Liver (tissue), 2 donors: ENCODE measurements around the gene NUDT1.

Experiments used
- CTCF ChIP-seq: fragments of 150-350 bp; IDR thresholded peaks from 2 replicates; pipeline ENCODE4 v1.5.1; 2017; ENCODE audit warnings: improper control_type of control experiment, low read depth, low read length; ENCODE audit not compliant: missing input control
- MAX ChIP-seq: IDR thresholded peaks from 2 replicates; pipeline ENCODE4 v1.6.1; 2016; ENCODE audit warnings: antibody characterized with exemption
- donor health status: healthy.

- TF ChIP-seq MAX = no peak
- TF ChIP-seq CTCF = no peak
Measured at GRCh38 chr7:2257651-2258050, 15.6 kb downstream of the NUDT1 start.
